Muscle of arm (tissue), 14 donors: Measurements from ENCODE around the gene PRRC2C. TPM values are rescaled to one million over a fixed set of nuclear protein-coding genes. Genes with fewer than 3 reads are reported as not detected.
A peak's percentile ranks its signal among the peaks of the same experiment; 100 is the strongest.
"Not testable (repeated sequence)": the region's sequence is repeated elsewhere in the genome, so short reads cannot be mapped to it uniquely, and the experiment has no call there.

ENCODE experiments used
- DNase-seq: peaks from one replicate; pipeline ENCODE4 v3.0.0-alpha.2; 2013
- long read RNA-seq, 11 donors: transcript quantifications; one replicate each; lab custom pipeline, GENCODE V29; 2026
- polyA plus RNA-seq, 12 donors: library from polyadenylated mRNA; unstranded; fragments of 120-200 nt; gene quantifications; one replicate each; pipeline ENCODE4 v1.2.1, GENCODE V29; 2013; ENCODE audit not compliant: insufficient read length in 12 of 12

The PRRC2C gene
- polyA plus RNA-seq: 100 to 1,000 TPM in 2 of 12 donors, 10 to 100 TPM in 9, not detected in 1; 58.5 to 148 (median 72.7) TPM
- long read RNA-seq, donor 1, partial matches to known transcripts: 81 of 82 reads
- long read RNA-seq, donor 1, other reads (novel, unspliced or antisense): 0 of 82 reads
- long read RNA-seq, donor 2, partial matches to known transcripts: 49 of 50 reads
- long read RNA-seq, donor 2, other reads (novel, unspliced or antisense): 0 of 50 reads
- long read RNA-seq, donor 3, partial matches to known transcripts: 25 of 25 reads
- long read RNA-seq, donor 3, other reads (novel, unspliced or antisense): 0 of 25 reads
- long read RNA-seq, donor 4, partial matches to known transcripts: 6 of 6 reads
- long read RNA-seq, donor 4, other reads (novel, unspliced or antisense): 0 of 6 reads
- long read RNA-seq, donor 5, partial matches to known transcripts: 28 of 29 reads
- long read RNA-seq, donor 5, other reads (novel, unspliced or antisense): 0 of 29 reads
- long read RNA-seq, donor 6, partial matches to known transcripts: 10 of 10 reads
- long read RNA-seq, donor 6, other reads (novel, unspliced or antisense): 0 of 10 reads
- long read RNA-seq, donor 7, partial matches to known transcripts: 8 of 9 reads
- long read RNA-seq, donor 7, other reads (novel, unspliced or antisense): 0 of 9 reads
- long read RNA-seq, donor 8, partial matches to known transcripts: 37 of 39 reads
- long read RNA-seq, donor 8, other reads (novel, unspliced or antisense): 0 of 39 reads
- long read RNA-seq, donor 9, partial matches to known transcripts: 49 of 50 reads
- long read RNA-seq, donor 9, other reads (novel, unspliced or antisense): 0 of 50 reads
- long read RNA-seq, donor 10, partial matches to known transcripts: 15 of 16 reads
- long read RNA-seq, donor 10, other reads (novel, unspliced or antisense): 0 of 16 reads
- long read RNA-seq, donor 11, partial matches to known transcripts: 22 of 25 reads
- long read RNA-seq, donor 11, other reads (novel, unspliced or antisense): 0 of 25 reads

DNA sequence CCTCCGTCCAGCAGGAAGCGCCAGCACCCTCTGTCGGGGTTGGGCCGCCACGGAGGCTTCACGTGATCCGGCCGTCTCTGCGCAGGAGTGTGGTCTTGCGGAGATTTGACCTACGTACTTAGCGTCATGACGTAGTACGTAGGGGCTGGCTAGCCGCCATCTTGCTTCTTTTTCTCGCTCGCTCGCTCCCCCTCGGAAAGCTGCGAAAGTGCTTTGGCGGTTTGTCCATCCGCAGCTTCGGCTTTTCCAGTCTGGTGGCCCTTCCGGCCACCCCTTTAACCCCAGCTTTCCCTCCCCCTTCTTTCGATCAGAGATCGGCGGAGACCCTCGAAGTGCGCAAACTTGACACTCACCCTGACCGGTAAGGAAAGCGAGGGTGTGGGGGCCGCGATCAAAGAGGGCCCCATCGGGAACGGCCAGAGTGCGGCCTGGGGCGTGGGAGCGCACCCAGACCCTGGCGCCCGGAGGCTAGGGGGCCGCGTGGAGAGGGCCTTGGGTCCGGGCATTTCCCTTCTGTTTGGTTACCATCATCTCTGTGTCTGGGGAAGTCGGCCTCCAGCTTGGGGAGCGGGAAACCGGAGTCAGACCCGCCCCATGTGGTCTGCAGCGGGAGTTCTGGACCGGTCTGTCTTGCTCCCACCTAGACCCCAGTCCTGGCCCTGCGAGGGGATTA lies at the start of gene PRRC2C:
PRRC2C (plus strand) TSS at position 156 of the 673 bp plus-strand sequence. CDS start 26,559 bp downstream, outside the sequence.
- peak; percentile 99 for DNase-seq

DNA sequence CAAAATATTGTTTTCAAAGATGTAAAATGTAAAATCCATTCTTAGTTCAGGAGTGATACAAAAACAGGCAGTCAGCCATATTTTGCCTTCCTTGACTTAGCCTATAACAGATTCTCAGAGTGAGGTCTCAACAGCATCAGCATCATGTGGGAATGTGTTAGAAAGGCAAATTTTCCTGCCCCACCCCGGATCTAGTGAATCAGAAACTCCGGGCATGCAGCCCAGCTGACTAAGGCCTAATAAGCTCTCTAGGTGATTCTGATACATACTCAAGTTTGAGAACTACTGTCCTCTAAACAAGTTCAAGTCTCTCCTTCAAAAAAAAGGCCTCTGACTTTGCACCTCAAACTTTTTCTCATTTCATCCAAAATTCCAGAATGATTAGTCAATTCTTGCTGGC lies 46.9 kb upstream of the PRRC2C start:
- DNase-seq: peak; percentile 62

DNA sequence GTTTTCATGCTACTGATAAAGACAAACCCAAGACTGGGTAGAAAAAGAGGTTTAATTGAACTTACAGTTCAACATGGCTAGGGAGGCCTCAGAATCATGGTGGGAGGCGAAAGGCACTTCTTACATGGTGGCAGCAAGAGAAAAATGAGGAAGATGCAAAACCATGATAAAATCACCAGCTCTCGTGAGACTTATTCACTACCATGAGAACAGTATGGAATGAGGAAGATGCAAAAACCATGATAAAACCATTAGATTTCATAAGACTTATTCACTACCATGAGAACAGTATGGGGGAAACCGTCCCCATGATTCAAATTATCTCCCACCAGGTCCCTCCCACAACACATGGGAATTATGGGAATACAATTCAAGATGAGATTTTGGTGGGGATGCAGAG lies 45.1 kb upstream of the PRRC2C start:
- DNase-seq: not testable (repeated sequence)

DNA sequence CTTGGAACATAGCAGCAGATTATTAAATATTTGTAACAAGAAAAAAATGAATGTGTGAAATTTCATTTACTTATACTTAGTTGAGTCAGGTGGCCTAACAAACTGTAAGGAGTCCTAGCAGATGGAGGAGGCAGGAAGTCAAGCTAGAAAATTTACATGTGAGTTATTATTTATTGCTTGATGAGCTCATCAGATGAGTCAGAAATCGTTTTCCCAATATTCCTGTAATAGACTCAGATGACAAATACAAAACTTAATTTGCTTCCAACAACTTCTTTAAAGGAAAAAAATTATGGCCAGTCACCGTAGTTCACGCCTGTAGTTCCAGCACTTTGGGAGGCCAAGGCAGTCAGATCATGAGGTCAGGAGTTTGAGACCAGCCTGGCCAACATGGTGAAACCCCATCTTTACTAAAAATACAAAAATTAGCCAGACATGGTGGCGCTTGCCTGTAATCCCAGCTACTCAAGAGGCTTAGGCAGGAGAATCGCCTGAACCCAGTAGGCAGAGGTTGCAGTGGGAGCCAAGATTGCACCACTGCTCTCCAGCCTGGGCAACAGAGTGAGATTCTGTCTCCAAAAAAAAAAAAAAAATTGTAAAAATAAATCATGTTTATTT lies 43.9 kb upstream of the PRRC2C start:
- not testable (repeated sequence) for DNase-seq

DNA sequence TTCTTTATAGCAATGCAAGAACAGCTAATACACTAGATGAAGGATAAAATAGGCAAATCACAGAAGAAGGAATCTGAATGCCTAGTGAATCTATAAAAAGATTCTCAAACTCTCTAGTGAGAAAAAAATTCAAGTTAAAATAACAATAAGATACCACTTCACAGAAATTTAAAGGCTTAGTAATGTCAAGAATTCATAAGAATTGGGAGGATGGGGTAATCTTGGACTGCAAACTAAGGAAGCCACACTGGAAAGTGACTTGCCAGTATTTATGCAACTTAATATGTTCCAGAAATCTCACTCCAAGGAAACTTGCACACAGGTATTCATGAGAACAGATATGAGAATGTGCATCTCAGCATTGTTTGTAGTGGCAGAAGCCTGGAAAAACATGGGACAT lies 38.9 kb upstream of the PRRC2C start:
- DNase-seq: no peak

DNA sequence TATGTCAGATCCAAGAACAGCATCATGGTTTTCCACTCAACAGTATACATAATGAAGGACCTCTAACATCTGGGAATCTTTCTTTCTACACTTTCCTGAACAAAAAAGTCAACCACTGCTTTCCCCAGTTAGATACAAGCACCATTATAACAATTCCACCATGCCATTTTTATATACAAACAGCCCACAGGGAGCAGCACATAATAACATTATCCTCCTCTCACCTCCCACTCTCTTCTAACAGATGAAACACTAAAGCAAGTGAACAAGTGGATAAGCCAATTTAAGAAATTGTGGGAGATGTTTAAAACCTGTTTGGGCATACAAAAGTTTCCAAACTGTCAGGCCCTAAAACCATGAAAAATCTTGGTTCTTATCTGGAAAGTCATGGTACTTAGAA lies 29.4 kb upstream of the PRRC2C start:
- no peak for DNase-seq

DNA sequence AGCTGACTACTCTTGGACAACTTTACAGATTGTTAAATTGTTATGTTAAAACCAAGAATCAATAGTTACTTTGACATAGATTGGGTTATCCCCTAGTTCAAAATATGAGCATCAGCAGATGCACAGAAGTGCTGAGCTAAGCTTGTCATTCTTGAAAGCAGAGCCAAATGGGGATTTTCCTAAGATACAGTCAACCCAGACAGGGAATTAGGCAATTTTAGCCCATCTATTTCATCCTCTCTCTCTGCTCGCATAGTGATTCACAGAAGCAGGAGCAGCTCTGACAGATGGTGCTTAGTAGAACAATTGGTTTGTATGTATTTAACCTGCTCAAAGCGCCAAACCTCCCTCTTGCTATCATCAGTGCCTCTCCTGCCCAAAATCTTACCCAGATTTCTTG lies 27.9 kb upstream of the PRRC2C start:
- DNase-seq: no peak

DNA sequence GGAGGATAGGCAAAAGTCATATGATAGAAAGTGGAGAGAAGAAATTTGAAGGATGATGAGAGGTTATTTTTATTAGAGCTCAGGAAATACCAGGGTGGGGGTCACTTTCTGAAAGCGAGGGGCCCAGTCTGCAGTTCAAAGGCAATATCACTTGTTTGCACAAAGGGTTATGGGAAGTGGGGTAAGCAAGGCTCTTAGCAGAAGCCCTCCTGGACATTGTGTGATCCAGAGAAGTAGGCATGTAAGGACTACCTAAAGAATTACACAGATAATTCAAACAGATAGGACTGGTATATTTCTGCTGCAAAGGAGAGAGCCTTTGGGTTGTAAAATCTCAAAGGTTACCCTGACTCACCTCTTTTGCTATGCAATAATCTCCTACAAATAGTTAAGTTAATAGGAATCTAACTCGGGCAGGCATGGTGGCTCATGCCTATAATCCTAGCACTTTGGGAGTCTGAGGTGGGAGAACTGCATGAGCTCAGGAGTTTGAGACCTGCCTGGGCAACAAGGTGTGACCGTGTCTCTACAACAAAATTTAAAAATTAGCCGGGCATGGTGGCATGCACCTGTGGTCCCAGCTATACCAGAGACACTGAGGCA lies 25.2 kb upstream of the PRRC2C start:
- DNase-seq: no peak

DNA sequence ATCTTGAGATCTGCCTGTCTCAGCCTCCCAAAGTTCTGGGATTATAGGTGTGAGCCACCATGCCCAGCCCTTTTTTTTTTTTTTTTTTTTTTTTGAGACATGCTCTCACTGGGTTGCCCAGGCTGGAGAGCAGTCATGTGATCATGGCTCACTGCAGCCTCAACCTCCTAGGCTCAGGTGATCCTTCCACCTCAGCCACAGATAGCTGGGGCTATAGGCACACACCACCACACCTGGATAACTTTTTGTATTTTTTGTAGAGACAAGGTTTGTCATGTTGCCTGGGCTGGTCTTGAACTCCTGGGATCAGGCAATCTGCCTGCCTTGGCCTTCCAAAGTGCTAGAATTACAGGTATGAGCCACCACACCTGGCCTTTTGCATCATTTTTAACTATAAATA lies 17.7 kb upstream of the PRRC2C start:
- DNase-seq: no peak

DNA sequence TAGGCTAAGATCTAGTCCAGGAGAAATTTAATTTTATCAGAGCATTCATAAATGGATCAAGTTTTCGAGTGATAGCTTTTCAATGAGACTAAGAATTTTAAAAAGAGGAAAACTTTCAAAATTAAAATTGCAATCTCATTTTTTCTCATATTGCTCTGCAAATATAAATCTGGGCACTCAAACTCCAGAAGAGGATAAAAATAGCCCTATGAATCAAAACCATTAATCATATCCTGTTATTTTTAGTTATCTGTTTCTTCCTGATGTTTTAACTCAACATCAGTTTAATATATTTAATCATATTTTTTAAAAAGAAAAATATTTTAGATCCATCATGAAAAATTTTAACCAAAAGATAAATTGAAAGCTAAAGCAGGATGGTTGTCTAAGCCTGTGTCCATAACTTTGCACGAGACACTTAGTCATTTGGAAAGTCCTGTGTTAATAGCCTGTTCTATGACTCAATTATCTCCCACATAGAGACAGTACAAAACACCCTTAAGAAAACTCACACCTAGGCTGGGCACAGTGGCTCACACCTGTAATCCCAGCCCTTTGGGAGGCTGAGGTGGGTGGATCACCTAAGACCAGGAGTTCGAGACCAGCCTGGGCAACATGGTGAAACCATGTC lies 17.1 kb upstream of the PRRC2C start:
- no peak for DNase-seq

DNA sequence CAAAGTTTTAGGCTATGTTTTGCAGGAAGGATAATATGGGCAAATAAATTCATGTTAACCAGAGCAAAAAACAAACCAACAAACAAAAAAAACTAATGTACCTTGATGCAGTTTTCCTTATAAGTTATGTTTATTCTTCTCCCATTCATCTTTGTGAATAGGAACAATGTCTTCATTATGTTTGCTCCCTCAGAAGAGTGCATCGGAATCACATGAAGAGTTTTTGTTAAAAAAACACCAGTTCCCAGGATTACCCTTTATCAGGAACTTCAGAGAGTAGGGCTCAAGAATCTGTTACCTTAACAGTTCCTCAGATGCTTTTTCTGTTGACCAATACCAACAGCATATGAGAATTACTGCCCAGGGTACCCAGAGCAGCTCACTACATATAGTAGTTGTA lies 14.6 kb upstream of the PRRC2C start:
- no peak for DNase-seq

DNA sequence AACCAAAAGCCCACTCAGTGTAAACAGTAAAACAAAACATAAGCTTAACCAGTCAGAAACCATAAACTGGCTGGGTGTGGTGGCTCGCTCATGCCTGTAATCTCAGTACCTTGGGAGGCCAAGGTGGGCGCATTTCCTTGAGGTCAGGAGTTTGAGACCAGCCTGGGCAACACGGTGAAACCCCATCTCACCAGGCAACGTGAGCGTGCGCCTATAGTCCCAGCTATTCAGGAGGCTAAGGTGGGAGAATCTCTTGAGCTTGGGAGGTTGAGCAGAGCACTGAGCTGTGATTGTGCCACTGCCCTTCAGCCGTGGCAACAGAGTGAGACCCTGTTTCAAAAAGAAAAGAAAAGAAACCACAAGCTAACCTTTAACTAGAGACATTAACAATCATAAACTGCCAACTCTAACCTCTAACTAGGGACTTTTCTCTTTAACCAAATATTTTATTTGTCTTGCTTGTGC lies 13.1 kb upstream of the PRRC2C start:
- no peak for DNase-seq

DNA sequence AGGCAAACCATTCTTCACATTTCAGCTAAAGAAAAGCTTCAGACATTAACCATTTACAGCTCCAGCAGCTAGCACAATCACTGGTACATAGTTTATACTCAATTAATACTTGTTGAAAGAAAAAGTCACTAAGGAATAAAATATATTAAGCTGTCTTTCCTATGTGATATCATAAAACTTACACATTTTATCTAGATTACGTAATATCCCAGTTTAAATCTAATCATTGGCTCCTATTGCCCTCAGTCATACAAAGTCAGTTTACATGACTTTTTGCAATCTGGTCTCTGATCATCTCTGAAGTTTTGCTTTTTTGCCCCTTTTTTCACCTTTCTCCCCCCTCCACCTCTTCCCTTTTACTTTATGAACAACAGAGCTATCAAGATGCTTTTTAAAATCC lies 8.5 kb upstream of the PRRC2C start:
- DNase-seq: no peak

DNA sequence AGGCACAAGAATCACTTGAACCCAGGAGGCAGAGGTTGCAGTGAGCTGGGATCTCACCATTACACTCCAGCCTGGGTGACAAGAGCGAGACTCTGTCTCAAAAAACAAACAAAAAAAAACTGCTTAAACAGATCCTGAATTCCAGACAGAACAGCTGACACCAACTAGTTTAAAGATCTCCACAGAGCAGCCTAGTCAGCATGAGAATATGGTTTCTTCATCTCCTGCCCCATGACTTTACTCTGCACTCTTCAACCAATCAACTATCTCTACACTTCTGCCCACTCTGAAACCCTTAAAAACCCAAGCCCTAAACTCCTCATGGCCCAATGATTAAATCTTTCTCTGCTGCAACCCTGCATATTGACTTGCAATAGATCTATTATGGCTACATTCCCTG lies 7.5 kb upstream of the PRRC2C start:
- no peak for DNase-seq

DNA sequence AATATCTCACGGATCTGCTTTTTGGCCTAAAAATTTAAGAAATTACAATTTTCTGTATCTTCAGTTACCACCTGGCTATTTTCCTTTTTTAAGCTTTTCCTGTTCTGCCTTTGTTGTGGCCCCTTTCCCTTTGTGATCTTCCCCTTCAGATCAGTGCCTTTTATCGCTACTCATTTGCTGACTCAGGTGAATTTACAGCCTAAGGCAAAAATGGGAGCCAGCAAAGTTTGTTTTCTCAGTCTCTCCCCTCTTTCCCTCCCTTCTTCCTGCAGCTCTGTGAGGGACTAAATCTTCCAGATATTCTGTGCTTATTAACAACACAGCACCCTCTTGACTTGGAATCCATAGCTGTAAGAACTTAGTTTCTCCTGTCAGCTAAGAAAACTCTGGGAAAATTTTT lies 5.3 kb upstream of the PRRC2C start:
- DNase-seq: no peak

DNA sequence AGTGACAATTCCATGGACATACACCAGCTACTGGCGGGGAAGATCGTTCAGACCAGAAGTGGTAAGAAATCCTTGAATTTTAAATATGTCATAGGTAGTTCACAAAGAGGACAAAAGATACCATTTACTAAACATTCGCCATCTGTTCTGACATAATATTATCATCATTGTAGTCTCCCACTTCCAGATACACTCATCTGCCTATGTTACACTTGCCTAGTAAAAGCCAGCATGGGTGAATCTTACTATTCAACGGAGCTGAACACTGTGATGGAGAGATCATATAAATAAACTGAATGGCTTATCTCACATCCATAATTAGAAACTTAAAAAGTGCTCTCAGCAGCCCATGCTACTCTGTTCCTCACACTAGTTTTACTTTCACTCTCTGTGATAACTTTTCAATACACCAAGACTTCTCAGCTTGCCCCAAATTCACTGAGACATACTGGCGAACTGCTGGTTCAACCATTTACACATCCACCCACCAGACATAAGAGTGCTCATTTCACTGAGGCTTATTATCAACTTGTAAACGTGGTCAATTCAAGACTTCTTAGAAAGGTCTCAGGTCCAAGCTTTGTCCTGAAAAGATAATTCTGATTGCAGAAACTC lies 463 bp upstream of the PRRC2C start:
- DNase-seq: no peak

DNA sequence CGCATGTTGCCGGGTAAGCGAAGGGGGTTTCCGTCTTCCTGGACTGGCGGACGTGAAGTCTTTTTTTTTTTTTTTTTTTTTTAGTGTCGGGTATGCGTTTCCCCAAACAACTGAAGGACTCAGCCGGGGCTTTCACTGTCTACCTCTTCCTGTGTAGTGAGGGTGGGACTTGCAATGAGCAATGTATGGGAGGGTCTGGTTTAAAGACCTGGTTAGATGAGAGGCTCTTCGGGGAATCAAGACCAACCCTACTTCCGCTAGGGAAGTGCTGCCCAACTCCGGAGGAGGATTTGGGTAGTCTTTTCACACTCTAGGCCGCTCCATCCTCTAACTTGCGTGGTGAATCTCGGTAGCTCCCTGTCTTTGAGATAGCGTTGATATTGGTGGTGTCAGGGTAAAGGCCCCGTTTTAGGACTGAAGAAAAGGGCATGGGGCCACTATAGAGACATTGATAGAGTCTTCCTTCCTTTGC lies 754 bp downstream of the PRRC2C start:
- DNase-seq: peak; percentile 77

DNA sequence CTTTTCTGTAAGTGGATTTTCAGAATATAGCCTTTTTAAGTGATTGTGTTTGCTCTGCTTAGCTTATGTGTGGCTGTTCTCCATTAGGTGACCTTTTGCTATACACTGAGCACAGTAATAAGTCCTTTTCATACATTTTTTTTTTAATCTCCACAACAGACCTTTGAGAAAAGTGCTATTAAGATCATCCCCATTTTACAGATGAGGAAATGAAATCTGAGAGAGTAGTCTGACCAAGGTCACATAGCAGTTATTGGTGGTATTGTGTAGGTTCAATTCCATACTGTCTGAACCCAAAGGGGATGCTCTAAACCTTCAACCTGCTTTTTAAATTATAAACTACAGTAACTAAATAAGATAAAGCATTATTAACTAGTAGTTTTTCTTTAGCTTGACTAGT lies 1.7 kb downstream of the PRRC2C start:
- DNase-seq: no peak

DNA sequence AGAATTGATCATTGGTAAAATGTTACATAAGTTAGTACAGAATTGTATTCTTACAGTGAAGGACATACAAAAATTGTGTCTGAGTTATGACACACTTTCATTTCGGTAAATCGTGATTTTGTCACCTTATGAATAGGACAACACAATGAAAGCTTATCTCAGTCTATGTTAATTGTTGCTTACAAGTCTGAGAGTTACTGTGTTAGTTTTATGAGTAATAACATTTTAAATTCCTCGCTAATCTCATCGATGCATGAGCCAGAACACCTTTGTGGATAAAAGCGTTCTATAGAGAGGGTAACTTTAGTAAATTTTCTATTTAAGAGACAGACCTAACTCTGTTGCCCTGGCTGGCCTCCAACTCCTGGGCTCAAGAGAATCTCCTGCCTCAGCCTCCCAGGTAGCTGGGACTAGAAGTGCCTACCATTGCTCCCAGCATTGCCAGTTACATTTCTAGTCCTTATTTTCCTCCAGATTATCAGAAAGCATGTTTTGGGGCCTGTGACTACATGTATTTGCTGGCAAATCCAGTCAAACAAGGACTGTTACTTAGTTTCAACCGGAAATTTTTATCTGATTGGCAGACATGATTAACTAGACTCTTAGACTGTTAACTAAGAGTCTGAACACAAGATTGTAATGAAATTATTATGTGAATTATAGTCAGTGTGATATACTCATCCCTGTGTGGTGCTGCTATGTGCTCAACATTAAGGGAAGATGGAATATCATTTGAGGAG lies 3.0 kb downstream of the PRRC2C start:
- no peak for DNase-seq
